GM12891 (cell line): ENCODE measurements around the gene PCK2.
"Not testable (repeated sequence)": the region's sequence is repeated elsewhere in the genome, so short reads cannot be mapped to it uniquely, and the experiment has no call there.

Experiments
- POLR2A ChIP-seq: IDR thresholded peaks from 2 replicates; pipeline ENCODE4 v1.6.1; 2011; ENCODE audit warnings: low read depth, low read length, control low read depth
- POLR2AphosphoS5 ChIP-seq: IDR thresholded peaks from 2 replicates; pipeline ENCODE4 v1.6.1; 2011; ENCODE audit warnings: low read depth, low read length, control low read depth

DNA sequence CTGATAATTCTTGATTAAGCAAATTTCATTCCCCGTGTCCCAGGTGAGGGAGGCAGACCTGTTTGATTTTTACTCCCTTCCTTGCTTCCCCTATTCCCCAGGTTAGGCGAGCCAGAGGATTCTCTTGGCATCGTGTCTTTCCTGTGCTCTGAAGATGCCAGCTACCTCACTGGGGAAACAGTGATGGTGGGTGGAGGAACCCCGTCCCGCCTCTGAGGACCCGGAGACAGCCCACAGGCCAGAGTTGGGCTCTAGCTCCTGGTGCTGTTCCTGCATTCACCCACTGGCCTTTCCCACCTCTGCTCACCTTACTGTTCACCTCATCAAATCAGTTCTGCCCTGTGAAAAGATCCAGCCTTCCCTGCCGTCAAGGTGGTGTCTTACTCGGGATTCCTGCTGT, 43.4 kb upstream of the PCK2 start:
- TF ChIP-seq POLR2A, POLR2AphosphoS5: not testable (repeated sequence)
